Lower leg skin (tissue), 3 donors: ENCODE data around the gene ART5.

Source experiments
- POLR2A ChIP-seq, 2 donors: fragments of 450-650 bp; IDR thresholded peaks; one replicate each; pipeline ENCODE4 v1.6.1; 2016 to 2017; ENCODE audit warnings: antibody characterized with exemption in 2 of 2, mild to moderate bottlenecking in 1 of 2, moderate library complexity in 1 of 2
- TF ChIP-seq, protein P1 (sequence below), 3 donors: fragments of 450-650 bp; IDR thresholded peaks; one replicate each; pipeline ENCODE4 v1.5.1; 2016; ENCODE audit warnings: antibody characterized with exemption in 3 of 3, mild to moderate bottlenecking in 3 of 3, moderate library complexity in 2 of 3

DNA sequence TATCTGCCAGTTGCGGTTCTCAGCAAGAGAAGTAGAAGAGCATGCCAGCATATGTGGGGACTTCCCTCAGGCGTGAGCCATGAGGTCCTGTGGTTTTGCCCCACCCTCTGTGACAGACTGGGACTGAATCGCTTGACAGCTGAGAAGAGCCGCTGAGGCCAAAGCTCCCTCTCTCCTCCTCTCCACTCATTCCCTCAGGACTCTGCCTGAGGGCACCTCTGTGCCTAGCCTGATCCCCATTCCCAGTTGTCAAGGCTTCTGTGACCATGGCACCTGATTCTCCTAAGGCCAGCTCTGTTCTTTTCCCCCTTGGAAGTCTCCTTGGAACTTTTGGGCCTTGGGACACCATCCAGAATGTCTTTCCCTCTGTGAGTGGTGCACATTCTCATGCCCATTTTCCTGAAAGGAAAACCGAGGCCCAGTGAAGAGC lies 27.0 kb downstream of the ART5 start:
- TF ChIP-seq, protein P1, sequence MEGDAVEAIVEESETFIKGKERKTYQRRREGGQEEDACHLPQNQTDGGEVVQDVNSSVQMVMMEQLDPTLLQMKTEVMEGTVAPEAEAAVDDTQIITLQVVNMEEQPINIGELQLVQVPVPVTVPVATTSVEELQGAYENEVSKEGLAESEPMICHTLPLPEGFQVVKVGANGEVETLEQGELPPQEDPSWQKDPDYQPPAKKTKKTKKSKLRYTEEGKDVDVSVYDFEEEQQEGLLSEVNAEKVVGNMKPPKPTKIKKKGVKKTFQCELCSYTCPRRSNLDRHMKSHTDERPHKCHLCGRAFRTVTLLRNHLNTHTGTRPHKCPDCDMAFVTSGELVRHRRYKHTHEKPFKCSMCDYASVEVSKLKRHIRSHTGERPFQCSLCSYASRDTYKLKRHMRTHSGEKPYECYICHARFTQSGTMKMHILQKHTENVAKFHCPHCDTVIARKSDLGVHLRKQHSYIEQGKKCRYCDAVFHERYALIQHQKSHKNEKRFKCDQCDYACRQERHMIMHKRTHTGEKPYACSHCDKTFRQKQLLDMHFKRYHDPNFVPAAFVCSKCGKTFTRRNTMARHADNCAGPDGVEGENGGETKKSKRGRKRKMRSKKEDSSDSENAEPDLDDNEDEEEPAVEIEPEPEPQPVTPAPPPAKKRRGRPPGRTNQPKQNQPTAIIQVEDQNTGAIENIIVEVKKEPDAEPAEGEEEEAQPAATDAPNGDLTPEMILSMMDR (IDR thresholded peaks at IDR 0.05): no peak
- no peak for TF ChIP-seq POLR2A (IDR thresholded peaks at IDR 0.05)
